Body of pancreas (tissue), 4 donors: ENCODE results near the gene EGLN1. TPM values are rescaled to one million over a fixed set of nuclear protein-coding genes. Genes with fewer than 3 reads are reported as not detected.
A peak's percentile ranks its signal among the peaks of the same experiment; 100 is the strongest.

Experiments used
- ATAC-seq: fragments of 150-250 bp; one replicate; pipeline ENCODE4 v1.9.1; 2016
- DNase-seq, 4 donors: peaks; one replicate each; pipeline ENCODE4 v3.0.0-alpha.2; 2019
- H3K27ac ChIP-seq, 4 donors: fragments of 200-600 bp; sonication (generic); 1 replicate in 3 of 4; 2 replicates in 1 of 4; pipeline versions ENCODE4 v1.5.1 to v1.6.1; 2016 to 2019; ENCODE audit warnings: mild to moderate bottlenecking in 1 of 4, mixed read lengths in 1 of 4, moderate library complexity in 1 of 4
- H3K27me3 ChIP-seq, 2 donors: fragments of 200-600 bp; sonication (generic); one replicate each; pipeline ENCODE4 v1.6.0; 2016; ENCODE audit warnings: mild to moderate bottlenecking in 1 of 2
- H3K36me3 ChIP-seq, 2 donors: fragments of 200-600 bp; sonication (generic); replicated peaks in 1 of 2; 2 replicates each; pipeline ENCODE4 v1.5.1; 2016; ENCODE audit warnings: low read depth in 2 of 2; ENCODE audit not compliant: insufficient read depth in 1 of 2
- H3K4me1 ChIP-seq: fragments of 200-600 bp; sonication (generic); one replicate; pipeline ENCODE4 v1.6.0; 2016
- H3K4me3 ChIP-seq, 2 donors: fragments of 200-600 bp; sonication (generic); 1 replicate in 1 of 2; 2 replicates in 1 of 2; pipeline ENCODE4 v1.5.1; 2016 to 2019
- H3K9me3 ChIP-seq, 3 donors: fragments of 200-600 bp; sonication (generic); 1 replicate in 2 of 3; 2 replicates in 1 of 3; pipeline ENCODE4 v1.5.1; 2016
- POLR2A ChIP-seq, 3 donors: fragments of 450-650 bp; IDR thresholded peaks; one replicate each; pipeline ENCODE4 v1.6.1; 2016; ENCODE audit warnings: antibody characterized with exemption in 3 of 3, mild to moderate bottlenecking in 2 of 3
- WGBS, 2 donors: methylation state at CpG; one replicate each; pipeline ENCODE4 v1.1.5; 2017; 5-methylcytosine and 5-hydroxymethylcytosine counted together
- intact Hi-C: fragments of 100-400 bp; cut with DNase I; formaldehyde crosslinking; loops from one replicate; pipeline ENCODE4 v1.15.1; 2023
- total RNA-seq, 2 donors: library from RNA; depleted of rRNA; stranded (reverse); fragments of >200 nt; gene quantifications; one replicate each; pipeline ENCODE4 v1.1.0, GENCODE V29; 2016
- TF ChIP-seq, protein P1 (sequence below), 7 experiments: fragments of 450-650 bp in 4 of 7; fragments of 200-600 bp in 3 of 7; sonication (generic) in 3 of 7; IDR thresholded peaks; one replicate each; pipeline ENCODE4 v1.5.1; 2016 to 2019; ENCODE audit warnings: antibody characterized with exemption in 7 of 7

Gene EGLN1
- total RNA-seq, 2 donors from 2014 or later: 37.6 to 42.2 TPM

DNA sequence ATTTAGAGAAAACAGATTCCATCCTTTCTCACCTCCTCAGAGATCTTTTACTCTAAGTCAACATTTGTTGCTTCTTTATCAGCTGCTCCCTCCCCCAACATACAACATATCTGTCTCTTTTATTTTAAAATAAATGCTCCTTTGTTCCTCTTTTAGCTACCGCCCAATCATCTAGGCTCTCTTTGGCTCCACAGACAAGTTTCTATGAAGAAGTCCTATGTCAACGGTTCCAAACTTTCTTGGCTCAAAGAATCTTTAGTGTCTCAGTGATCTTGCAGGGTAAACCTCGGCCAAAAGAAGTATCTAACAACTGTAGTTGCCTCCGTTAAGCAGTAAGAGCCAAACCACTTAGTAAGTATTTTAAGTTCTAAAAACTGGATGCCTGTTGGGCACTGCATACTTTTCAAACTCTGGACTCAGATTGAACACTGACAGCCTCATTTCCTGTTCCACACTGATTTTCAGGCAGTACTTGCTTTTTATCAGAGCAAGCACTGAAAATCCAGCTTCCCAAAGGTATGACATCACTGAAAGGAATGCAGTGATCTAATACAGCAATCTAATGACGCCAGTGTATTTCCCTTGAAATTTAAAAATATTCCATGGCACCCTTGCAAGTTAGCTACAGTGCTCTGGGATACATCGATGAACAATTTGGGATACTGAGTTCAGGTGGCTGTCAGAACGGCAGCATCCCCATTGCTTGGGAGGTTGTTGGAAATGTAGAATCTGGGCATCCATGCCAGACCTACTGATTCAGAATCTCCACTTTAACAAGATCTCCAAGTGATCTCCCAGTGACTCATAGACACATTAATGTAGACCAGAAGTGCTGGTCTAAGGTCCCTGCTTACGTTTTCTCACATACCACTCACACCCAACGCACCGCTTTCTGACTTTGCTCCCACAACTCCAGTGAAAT is 26.8 kb downstream of the EGLN1 start:
- H3K36me3 ChIP-seq: no peaks in the 10 kb centered on the region
- DNase-seq: peak in 2 of 4 donors; percentile 20 to 51
- TF ChIP-seq, protein P1, sequence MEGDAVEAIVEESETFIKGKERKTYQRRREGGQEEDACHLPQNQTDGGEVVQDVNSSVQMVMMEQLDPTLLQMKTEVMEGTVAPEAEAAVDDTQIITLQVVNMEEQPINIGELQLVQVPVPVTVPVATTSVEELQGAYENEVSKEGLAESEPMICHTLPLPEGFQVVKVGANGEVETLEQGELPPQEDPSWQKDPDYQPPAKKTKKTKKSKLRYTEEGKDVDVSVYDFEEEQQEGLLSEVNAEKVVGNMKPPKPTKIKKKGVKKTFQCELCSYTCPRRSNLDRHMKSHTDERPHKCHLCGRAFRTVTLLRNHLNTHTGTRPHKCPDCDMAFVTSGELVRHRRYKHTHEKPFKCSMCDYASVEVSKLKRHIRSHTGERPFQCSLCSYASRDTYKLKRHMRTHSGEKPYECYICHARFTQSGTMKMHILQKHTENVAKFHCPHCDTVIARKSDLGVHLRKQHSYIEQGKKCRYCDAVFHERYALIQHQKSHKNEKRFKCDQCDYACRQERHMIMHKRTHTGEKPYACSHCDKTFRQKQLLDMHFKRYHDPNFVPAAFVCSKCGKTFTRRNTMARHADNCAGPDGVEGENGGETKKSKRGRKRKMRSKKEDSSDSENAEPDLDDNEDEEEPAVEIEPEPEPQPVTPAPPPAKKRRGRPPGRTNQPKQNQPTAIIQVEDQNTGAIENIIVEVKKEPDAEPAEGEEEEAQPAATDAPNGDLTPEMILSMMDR (IDR thresholded peaks at IDR 0.05): no peak
- peak in 2 of 3 donors; percentile 29 to 49 for TF ChIP-seq POLR2A (IDR thresholded peaks at IDR 0.05)
- peak; percentile 89 for ATAC-seq
- peak overlapping the region; percentile 53 to 88 (median 71) for H3K27ac ChIP-seq
- no peak overlapping the region for H3K4me3 ChIP-seq
- intact Hi-C loops: no loop called here
- no peaks in the 10 kb centered on the region for H3K9me3 ChIP-seq
- peaks cover 78% of the 10 kb centered on the region for H3K4me1 ChIP-seq
- H3K27me3 ChIP-seq: no peaks in the 10 kb centered on the region
- WGBS, 2 donors: 52 to 56% methylated on average over 10 of the region's 10 CpGs

DNA sequence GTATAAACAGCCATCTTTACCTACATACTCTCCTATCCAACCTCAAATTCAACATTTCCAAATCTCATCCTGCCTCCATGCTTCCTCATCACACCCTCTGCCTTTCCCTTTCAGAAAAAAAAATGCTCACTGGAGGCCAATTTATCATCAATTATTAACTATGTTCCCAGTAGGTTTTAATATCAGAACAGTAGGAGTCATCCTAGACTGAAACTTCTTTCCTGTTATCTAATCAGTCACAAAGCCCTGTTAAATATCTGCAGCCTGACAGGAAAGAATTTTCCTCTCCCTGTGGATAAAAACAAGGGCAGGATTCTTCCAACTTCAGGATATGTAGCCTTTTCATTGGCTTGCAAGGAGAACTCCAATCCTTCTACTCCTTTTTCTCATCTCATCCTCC is 28.4 kb downstream of the EGLN1 start:
- H3K27me3 ChIP-seq: no peaks in the 10 kb centered on the region
- DNase-seq (no peak), ATAC-seq (peak; percentile 67)
- peak overlapping the region; percentile 33 to 88 (median 64) for H3K27ac ChIP-seq
- no peaks in the 10 kb centered on the region for H3K36me3 ChIP-seq
- intact Hi-C loops: no loop called here
- H3K4me1 ChIP-seq: peaks cover 78% of the 10 kb centered on the region
- H3K4me3 ChIP-seq: no peak overlapping the region
- no peak for TF ChIP-seq POLR2A (IDR thresholded peaks at IDR 0.05)
- TF ChIP-seq, protein P1 (IDR thresholded peaks at IDR 0.05): peak in 1 of 7 experiments; percentile 26
- no peaks in the 10 kb centered on the region for H3K9me3 ChIP-seq

DNA sequence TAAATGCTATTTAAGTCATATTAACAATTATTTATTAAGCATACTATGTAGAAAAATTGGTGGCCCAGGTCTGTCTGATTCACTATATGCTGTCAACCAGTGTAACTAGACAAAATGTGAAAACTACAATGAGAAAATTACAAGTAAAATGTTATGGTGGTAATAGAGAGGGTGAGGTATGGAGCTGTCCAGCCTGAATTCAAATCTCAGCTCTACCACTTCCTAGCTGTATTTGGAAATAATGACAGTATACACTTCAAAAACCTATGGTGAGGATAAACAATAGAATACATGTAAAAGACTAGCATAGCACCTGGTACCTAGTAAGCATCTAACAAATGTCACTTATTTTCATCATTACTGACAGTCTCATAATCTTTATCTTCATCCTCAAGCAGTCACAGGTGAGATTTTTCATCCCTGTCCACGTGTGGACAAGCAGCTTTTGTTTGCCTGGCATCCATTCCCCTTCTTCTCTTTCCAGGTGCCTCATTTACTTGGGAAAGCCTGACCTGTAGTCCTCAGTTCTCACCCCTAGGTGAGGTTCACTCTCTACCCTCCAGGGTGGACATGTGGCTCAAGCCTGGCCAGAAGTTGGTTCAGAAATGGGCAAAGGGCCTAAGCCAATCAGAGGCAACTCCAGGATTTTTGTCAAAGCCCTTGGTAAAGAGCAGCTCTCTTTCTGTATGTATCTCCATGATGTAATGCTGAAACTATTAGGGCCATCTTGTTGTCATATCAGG is 29.5 kb downstream of the EGLN1 start:
- Histone ChIP-seq H3K4me3 (no peak overlapping the region), H3K27me3 (no peaks in the 10 kb centered on the region), H3K4me1 (peaks cover 72% of the 10 kb centered on the region), H3K27ac (peak overlapping the region; percentile 30 to 88 (median 64)), H3K36me3 (no peaks in the 10 kb centered on the region), H3K9me3 (no peaks in the 10 kb centered on the region)
- 14% methylated on average over 1 of the region's 1 CpG for WGBS, 2 donors
- ATAC-seq (no peak), DNase-seq (no peak)
- no peak for TF ChIP-seq POLR2A (IDR thresholded peaks at IDR 0.05)
- TF ChIP-seq, protein P1 (IDR thresholded peaks at IDR 0.05): peak in 2 of 7 experiments; percentile 10 to 15
- intact Hi-C loops: no loop called here

DNA sequence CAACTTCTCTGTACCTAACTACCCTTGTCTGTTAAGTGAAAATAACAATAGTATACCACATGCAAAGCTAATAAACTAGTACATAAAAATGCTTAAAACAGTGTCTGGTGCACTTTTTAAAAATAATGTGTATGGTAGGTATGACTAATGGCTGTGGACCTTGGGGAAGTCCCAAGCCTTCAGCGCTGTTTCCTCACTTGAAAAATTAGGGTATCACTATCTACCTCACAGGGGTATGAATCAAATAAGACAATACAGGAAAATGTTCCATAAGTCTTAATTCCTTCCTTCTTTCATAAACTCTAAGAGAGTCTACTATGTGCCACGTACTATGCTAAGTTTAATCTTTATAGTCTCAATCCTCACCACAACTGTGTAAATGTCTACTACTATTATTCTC is 32.0 kb downstream of the EGLN1 start:
- DNase-seq: no peak
- TF ChIP-seq, protein P1 (IDR thresholded peaks at IDR 0.05): no peak
- no peak for TF ChIP-seq POLR2A (IDR thresholded peaks at IDR 0.05)
- H3K27ac ChIP-seq: peak overlapping the region in 3 of 4 donors; percentile 22 to 63 (median 31)
- H3K36me3 ChIP-seq: no peaks in the 10 kb centered on the region
- H3K4me3 ChIP-seq: no peak overlapping the region
- intact Hi-C loops: no loop called here
- H3K9me3 ChIP-seq: no peaks in the 10 kb centered on the region
- no peaks in the 10 kb centered on the region for H3K27me3 ChIP-seq
- WGBS, 2 donors: 38 to 65% methylated on average over 2 of the region's 2 CpGs
- peaks cover 67% of the 10 kb centered on the region for H3K4me1 ChIP-seq
- ATAC-seq: no peak
